ENCODE measurements around the gene PLXNA4. TPM values are rescaled to one million over a fixed set of nuclear protein-coding genes. Genes with fewer than 3 reads are reported as not detected.

Gene PLXNA4
- total and polyA plus RNA-seq, 4 donors, result 0.63 to 4.6 (median 2.1) TPM

GRCh38 chr7:132424277-132424676 lies 152.0 kb downstream of the PLXNA4 start:
- Histone ChIP-seq H3K9me3 (ENCODE audit: control insufficient read depth in 4 of 4, insufficient read depth in 3 of 4, low read length in 3 of 4) (peaks cover 0 to 3% (median 0%) of the 10 kb centered on the region in 4 donors), H3K36me3 (ENCODE audit: control insufficient read depth in 4 of 4, insufficient read depth in 4 of 4, low read length in 4 of 4) (no peaks in the 10 kb centered on the region), H3K27me3 (ENCODE audit: control insufficient read depth in 3 of 3, insufficient read depth in 3 of 3, low read length in 2 of 3) (no peaks in the 10 kb centered on the region), H3K9ac (ENCODE audit: insufficient read depth in 1 of 2, low read length in 2 of 2) (no peak overlapping the region), H3K4me3 (no peak overlapping the region), H3K4me1 (ENCODE audit: control insufficient read depth in 5 of 5, insufficient read depth in 5 of 5, low read length in 5 of 5) (peaks cover 0 to 53% (median 11%) of the 10 kb centered on the region in 5 donors), H3K27ac (ENCODE audit: low read depth in 1 of 2, low read length in 1 of 2) (no peak overlapping the region)
- no peak for DNase-seq
- 88% methylated on average over 2 of the region's 2 CpGs for WGBS, 2 donors
- TF ChIP-seq, protein P1, sequence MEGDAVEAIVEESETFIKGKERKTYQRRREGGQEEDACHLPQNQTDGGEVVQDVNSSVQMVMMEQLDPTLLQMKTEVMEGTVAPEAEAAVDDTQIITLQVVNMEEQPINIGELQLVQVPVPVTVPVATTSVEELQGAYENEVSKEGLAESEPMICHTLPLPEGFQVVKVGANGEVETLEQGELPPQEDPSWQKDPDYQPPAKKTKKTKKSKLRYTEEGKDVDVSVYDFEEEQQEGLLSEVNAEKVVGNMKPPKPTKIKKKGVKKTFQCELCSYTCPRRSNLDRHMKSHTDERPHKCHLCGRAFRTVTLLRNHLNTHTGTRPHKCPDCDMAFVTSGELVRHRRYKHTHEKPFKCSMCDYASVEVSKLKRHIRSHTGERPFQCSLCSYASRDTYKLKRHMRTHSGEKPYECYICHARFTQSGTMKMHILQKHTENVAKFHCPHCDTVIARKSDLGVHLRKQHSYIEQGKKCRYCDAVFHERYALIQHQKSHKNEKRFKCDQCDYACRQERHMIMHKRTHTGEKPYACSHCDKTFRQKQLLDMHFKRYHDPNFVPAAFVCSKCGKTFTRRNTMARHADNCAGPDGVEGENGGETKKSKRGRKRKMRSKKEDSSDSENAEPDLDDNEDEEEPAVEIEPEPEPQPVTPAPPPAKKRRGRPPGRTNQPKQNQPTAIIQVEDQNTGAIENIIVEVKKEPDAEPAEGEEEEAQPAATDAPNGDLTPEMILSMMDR (IDR thresholded peaks at IDR 0.05; ENCODE audit: control extremely low read depth, extremely low read depth), result no peak
- no peak for ATAC-seq (ENCODE audit: insufficient read depth, low FRiP score)

GRCh38 chr7:132423594-132424200 lies 152.6 kb downstream of the PLXNA4 start:
- Histone ChIP-seq H3K36me3 (ENCODE audit: control insufficient read depth in 4 of 4, insufficient read depth in 4 of 4, low read length in 4 of 4) (no peaks in the 10 kb centered on the region), H3K27ac (ENCODE audit: low read depth in 1 of 2, low read length in 1 of 2) (no peak overlapping the region), H3K9me3 (ENCODE audit: control insufficient read depth in 4 of 4, insufficient read depth in 3 of 4, low read length in 3 of 4) (peaks cover 0 to 3% (median 0%) of the 10 kb centered on the region in 4 donors), H3K4me3 (no peak overlapping the region), H3K27me3 (ENCODE audit: control insufficient read depth in 3 of 3, insufficient read depth in 3 of 3, low read length in 2 of 3) (no peaks in the 10 kb centered on the region), H3K9ac (ENCODE audit: insufficient read depth in 1 of 2, low read length in 2 of 2) (no peak overlapping the region), H3K4me1 (ENCODE audit: control insufficient read depth in 5 of 5, insufficient read depth in 5 of 5, low read length in 5 of 5) (peaks cover 4 to 59% (median 17%) of the 10 kb centered on the region in 5 donors)
- 79 to 82% methylated on average over 10 of the region's 10 CpGs for WGBS, 2 donors
- TF ChIP-seq, protein P1 (IDR thresholded peaks at IDR 0.05; ENCODE audit: control extremely low read depth, extremely low read depth), result no peak
- ATAC-seq (ENCODE audit: insufficient read depth, low FRiP score) (no peak), DNase-seq (no peak)

GRCh38 chr7:132422502-132423111 lies 153.7 kb downstream of the PLXNA4 start:
- Histone ChIP-seq H3K4me1 (ENCODE audit: control insufficient read depth in 5 of 5, insufficient read depth in 5 of 5, low read length in 5 of 5) (peaks cover 4 to 59% (median 18%) of the 10 kb centered on the region in 5 donors), H3K9ac (ENCODE audit: insufficient read depth in 1 of 2, low read length in 2 of 2) (no peak overlapping the region), H3K27me3 (ENCODE audit: control insufficient read depth in 3 of 3, insufficient read depth in 3 of 3, low read length in 2 of 3) (peaks cover 0 to 3% (median under 1%) of the 10 kb centered on the region in 3 donors), H3K36me3 (ENCODE audit: control insufficient read depth in 4 of 4, insufficient read depth in 4 of 4, low read length in 4 of 4) (no peaks in the 10 kb centered on the region), H3K9me3 (ENCODE audit: control insufficient read depth in 4 of 4, insufficient read depth in 3 of 4, low read length in 3 of 4) (peaks cover 0 to 3% (median 0%) of the 10 kb centered on the region in 4 donors), H3K27ac (ENCODE audit: low read depth in 1 of 2, low read length in 1 of 2) (no peak overlapping the region), H3K4me3 (no peak overlapping the region)
- peak in 2 of 3 donors; percentile 78 to 86 for DNase-seq
- no peak for ATAC-seq (ENCODE audit: insufficient read depth, low FRiP score)
- TF ChIP-seq, protein P1 (IDR thresholded peaks at IDR 0.05; ENCODE audit: control extremely low read depth, extremely low read depth), result no peak
- 72 to 83% methylated on average over 12 of the region's 12 CpGs for WGBS, 2 donors
